ENCODE data around the gene UNC13C.

The UNC13C gene

DNA sequence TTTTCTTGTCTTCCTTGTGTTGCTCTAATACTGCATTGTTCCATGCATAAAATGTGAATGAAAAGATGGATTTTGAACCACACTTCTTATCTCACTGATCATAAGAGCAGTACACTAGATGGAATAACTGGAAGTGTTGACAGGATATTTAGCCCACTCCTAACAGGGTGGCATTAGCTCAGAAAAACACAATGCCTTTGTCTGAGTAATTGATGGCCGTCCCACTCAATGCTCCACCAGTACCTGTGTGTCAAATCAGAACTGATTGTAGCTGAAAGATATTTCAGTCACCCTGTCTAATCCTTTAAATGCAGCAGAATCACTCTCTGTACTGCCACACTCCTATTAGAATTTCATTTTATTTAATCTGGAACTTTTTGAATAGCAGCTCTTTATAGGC, 526.5 kb downstream of the UNC13C start:
- DNase-seq: no peak

DNA sequence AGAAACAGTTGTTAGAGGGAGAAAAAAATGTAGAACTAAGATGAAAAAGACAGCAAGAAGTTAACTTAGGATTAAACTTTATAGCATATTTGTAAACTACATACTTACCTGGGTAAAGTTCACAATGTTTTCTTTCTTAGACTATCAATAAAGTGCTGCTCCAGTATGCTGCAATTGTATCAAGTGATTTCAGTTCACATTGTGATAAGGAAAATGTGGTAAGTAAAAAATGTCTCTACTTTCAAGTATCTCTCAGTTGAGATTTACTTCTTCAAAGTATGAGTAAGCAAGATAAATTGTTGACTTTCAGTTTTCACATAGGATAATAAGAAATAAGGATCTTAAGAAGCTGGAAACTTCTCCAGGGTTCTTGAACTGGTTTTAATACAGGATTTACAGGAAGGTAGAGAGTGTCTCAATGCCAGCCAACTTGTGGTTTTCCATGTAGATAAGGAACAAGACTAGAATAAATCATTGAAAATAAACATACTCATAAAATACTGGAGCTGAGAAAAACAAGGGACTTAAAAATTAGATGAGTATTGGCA, 528.8 kb downstream of the UNC13C start:
- DNase-seq: no peak

DNA sequence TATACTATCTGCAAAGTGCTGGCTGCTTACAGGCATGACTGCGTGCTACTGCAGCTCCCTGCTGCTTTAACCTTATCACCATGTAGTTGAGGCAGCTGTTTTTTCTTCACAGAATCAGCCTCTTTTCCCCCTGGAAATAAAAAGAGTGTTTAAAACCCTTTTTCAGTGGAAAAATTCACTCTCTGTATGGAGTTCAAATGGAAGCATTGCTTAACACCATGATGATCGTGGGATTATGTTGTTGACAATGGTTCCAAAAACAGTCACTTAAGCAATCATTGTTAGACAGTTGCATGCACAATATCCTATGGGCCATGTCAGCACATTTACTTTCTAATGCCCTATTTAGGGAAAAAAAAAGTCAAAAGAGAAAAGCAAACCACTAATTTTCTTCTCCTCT, 536.4 kb downstream of the UNC13C start:
- DNase-seq: no peak

DNA sequence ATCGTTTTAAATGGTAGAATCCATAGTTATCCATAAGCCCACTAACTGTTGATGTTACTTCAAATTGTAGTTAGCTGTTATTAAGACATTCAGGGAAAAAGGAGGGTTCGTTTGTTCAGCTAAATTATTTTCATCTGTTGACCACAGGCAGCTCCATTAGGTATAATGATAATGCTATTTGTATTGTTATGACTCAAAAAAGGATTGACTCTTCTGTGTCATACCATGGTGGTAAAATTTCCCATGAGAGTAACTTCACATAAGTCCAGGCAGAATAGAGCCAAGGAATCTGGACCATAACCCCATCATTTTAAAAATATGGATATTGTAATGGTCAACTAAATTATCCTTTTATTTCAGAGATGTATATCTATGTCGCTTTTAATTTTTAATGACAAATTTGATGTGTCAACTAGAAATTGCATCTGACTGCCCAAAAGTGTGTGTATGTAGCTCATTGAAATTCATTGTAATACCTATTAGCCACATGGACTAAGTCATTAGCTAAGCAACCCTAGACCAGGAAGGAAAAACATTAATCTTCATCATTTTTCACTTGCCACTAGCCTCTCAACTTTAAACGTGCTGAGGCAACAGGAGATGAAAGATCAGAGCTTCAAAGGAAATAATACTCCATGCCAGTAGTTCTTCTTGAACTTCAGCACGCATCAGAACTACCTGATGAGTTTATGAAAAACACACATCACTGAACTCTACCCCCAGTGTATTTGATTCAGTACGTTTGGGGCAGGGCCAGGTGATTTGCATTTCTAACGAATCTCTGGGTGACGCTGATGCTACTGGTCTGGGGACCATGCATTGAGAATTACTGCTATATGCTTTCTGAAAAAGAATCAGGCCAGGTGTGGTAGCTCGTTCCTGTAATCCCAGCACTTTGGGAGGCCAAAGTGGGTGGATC, 537.7 kb downstream of the UNC13C start:
- DNase-seq: no peak

DNA sequence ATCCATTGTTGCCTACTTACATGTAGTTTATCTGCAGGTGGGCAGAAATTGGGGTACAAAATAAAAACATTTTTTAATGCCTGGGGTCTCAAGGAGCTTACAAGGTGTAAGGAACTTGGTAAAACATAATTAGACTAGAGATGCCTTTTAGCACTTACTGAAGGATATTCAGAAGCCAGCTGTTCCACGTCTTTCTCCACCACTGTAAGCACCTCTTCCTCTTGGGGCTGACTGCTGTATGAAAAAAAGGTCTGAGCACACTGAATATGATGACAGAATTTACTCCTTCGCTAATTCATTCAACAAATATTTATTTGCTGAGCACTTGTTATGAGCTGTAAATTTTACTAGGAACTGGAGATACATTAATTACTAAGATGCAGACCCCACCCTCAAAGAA, 539.1 kb downstream of the UNC13C start:
- no peak for DNase-seq

DNA sequence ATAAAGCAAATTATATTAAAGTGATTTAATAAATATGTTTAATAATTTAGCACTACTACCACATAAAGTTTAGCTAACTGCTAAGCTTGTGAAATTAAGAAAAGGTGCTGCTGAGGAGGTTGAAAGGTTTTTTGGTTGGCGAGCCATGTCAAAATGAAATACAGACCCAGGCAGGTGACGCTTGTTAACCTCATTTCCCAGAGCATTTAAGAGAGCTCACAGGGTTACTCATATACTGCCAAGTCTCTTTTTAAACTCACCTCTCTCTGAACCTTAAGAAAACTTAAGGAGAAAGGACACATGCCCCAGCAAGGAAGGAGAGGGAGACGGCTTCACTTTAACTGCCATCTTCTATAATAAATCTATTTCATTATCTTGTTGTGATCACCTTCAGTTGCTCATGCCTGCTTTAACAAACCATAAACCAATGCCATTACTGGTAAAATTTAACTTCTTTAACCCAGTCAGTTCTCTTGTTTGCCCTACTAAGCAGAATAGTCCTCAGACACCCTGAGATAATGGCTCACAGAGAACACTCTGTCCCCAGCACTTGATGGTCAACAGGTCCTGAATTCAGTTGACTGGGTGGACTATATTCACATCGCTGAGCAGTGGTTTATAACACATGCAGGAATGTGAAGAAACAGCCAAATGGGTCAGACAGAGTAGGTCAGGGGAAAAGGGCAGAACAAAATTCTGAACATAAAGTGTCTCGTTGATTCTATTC, 540.1 kb downstream of the UNC13C start:
- DNase-seq: no peak

DNA sequence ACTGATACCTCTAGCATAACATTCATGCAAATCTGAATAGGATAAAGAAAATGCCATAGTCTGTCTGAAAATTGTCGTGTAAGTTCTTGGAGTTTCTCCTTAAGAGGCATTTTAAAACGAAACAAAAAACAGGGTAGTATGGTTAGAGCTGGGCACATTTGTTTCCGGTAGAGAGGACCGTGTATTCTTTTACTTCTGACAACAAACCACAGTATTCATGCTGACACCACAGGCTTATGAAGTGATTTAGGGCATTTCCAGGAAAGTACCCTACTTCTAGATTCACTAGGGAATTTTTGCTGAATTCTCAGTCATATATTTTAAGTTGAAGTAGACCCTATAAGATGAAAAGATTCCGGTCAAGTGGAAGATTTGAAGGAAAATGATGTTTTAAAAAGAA, 541.3 kb downstream of the UNC13C start:
- DNase-seq: no peak

DNA sequence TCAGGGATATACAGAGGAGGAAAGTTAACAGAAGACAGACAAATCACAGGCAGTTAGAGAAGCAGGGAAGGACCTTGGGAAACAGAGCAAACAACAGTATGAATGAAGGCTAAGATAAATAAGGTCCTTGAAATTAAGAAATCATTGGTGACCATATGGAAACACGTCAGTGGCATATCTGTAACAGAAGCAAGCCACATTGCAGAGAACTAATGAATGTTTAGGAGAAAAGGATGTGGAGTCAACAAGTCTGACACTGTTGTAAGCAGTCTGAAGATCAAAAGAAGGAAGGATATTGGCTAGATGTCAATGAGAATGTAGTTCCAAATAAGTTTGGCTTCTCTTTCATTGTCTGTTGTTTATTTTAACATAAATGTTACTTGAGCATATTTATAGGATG, 542.4 kb downstream of the UNC13C start:
- DNase-seq: no peak

DNA sequence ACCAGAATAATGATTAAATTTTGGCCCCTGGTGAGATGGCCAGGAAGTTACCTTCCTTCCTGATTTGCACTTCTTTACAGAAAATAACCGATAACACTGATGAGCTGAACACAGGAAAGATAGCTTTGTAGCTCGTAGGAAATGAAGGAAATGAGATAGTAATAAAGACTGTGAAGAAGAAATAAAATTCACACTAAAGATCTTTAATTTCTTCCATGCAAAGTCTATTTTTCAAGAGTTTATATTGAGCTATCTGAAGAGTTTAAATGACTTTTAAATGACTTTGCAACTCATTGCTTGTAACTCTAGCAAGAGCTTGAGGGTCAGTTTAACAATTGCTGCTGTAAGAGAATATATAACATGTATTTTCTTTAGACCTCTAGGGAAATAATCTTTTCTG, 543.0 kb downstream of the UNC13C start:
- no peak for DNase-seq

DNA sequence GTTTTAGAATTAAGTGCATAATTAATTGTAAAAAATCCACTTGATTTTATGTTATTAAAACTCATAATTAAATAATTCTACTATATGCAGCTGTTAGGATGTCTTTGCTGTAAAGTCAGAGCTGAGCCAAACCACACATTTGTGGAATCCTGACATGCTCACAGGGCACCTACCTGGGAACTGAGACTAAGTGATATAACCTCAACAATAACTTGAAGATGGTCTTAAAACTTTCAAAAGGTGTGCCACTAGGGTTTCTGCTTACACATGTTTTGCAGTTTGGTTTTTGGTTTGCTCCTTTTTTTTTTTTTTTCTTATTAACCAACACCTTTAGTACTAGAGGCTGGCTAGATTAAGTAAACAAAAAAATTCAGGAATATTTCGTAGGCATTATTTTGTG, 549.8 kb downstream of the UNC13C start:
- no peak for DNase-seq

DNA sequence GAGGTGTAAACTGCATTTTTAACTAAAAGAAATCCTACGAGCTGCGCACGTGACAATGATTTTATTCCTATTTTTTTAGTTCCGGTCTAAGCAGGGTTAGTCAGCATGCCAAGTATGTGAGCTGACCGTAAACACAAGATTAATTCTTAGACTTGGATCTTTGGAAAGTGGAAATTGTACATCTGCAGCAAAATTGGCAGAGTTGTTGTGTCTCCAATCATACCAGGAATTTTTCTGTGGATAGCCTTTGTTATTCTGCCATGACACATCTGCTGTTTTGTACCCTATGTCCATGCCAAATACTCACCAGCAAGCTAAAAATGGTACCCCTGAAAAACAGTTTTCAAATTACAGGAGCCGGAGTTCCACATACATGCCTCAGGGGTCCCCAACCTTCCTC, 562.5 kb downstream of the UNC13C start:
- no peak for DNase-seq

DNA sequence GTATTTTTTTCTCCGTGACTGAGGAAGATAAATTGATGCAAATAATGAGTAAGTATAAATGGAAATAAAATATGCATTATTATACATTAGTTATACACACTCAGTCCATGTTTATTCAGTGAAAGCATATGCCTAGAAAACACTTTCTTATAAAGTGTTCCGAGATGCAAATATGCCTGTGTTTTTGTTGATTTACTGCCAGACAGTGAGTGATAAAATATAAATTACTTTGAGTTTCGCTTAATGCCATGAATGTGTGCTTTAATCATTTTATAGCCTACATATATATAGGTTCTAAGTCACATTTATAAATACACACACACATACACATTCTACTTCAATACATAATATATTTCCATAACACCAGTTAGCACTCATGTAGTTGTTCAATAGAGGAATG, 569.2 kb downstream of the UNC13C start:
- no peak for DNase-seq

DNA sequence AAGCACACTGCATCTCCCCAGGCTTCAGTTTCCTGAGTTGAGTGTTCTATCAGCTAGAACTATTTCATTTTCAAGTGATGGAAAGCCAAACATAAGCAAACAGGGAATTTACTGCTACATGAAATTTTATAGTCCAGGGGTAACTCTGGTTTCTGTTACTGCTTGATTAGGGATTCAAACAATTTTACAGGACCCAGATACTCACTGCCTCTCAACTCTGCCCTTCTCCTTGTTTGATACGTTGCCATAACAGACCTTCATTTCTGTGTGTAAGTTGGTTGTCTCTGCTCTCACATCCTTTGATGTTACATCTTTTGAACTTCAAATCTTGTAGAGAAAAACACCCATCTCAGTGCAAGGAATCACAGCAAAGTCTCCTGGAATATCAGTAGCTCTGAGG, 572.7 kb downstream of the UNC13C start:
- no peak for DNase-seq

DNA sequence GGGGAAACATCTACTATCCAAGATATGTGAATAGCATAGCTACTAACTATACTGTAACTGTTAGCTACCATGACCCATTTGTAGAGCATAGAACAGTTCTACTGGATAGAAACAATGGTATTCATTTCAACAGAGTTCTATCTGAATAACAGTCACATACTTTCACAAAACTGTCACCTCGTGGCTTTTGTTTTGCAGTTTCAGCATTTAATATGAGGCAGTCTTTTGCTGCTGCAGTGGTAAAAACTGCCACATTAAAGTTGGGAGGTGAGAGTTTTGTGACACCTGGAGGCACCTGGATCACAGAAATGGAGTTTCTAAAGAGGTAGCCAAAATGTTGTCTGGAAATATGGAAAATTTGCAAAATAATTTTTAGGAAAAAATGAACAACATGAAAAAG, 578.0 kb downstream of the UNC13C start:
- no peak for DNase-seq

DNA sequence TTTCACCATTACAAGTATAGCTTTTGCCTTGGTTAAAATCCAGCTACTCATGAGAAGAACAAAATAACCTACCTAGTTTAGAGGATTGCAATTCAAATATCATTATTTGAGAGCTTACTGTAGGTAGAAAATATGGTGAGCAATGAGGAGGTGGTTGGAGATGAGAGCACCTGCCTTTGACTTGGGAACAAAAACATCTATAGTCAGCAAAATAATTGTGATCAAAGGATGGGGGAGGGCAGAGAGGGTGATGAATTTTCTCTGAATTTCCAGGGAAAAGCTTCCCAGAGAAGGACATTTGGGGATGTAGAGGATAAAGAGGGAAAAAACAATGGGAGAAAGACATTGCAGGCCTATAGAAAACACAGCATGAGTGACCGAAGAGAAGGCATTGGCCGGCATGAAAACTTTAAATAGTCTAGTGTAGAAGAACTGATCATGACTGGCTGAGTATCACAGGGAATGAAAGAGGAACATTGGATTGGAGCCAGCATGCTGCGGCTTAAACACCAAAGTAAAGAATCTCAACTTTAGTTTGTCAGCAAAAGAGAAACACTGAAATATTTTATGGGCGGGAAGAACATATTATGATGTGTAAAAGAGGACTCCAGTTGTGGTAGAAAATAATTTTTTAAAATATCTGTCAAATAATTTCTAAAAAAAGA, 581.3 kb downstream of the UNC13C start:
- DNase-seq: no peak

DNA sequence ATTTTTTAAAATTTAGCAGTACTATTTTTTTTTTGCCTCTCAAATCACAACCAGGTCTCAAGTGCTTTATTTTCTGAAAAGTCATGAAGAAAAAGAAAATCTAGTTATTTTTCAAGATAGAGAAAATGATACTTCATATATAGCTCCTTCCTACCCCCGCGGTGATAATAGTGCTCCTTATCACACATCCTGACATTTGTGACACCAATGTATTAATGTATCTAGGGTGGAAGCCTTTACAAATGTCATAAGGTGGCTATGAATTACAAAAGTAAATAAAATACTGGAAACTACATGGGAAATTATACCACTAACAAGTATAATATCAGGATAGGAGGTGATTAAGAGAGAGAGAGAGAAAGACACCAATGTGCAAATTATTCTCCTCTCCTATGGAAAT, 582.2 kb downstream of the UNC13C start:
- DNase-seq: no peak

DNA sequence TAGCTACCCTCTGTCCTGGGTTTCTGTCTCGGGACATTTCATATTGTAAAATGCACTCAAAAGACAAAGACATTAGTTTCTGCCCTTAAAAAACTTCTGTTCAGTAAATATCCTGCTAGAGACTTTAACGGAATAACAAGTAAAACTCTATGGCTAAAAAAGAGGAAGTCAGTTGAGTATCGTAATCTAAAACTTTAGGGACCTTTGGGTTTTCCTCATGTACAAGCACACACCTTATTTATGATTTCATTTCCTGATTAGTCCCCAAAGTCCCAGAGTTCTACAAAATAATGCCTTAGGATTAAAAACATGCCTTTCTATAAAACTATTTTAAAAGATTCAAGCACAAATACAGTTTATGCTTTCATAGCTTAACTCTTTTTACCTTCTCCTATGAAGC, 585.9 kb downstream of the UNC13C start:
- no peak for DNase-seq

DNA sequence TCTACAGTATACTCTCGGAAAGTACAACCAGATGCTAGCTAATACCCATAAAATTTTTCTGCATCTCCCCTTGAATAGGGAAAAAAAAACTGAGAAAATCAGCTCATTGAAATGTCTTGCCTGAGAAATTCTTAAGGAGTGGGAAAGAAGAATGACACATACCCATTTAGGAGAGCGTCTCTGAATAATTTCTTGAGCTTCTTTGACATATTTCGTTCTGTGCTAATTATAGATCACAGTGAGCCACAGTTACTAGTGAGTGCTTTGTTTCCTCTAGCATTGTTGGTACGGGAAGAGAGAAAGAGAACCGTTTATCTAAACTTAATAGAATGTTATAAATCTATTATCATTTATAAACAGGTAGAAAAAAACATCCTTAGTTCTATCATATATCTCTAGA, 588.4 kb downstream of the UNC13C start:
- DNase-seq: no peak

DNA sequence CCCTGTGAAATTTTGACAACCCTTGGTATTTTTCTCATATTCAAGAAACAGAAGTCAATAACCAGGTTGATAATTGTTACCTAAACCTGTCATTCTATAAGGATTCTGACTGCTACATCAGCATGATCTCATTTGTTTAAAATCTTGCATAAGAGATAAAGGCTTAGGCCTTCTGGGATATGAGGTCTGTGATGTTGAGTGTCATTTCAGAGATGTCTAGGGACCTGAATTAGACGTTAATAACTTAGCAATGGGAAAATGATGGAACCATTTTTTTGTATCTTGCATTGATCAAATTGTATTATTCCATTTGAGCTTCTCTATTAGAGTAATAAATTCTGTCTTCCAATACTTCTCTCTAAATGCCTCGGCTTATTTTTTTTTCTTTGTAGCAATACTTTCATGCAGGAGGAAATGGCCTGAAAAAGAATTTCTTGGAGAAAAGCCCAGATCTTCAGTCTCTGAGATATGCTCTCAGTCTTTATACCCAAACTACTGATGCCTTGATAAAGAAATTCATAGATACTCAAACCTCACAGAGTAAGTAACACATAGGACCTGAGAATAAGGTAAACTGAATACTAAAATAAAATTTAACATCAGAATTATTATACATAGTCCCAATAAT, 589.3 kb downstream of the UNC13C start:
- no peak for DNase-seq

DNA sequence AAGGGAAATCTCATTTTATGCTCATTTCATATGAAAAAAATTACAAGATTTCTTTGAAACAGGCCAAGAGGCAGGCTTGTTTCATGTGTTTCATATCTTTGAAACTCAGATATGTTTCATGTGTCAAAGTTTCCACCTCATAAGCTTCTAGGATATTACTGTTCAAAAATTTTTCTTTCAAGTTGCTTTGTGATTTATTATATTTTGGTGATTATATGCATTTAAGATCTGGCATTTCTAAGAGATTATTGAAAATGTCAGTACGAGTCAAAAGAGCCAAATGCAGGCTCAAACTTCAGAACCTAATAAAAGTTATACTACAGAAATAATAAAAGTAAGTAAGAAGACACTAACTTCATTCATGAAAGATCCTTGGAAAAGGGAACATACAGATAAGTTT, 590.1 kb downstream of the UNC13C start:
- DNase-seq: no peak

DNA sequence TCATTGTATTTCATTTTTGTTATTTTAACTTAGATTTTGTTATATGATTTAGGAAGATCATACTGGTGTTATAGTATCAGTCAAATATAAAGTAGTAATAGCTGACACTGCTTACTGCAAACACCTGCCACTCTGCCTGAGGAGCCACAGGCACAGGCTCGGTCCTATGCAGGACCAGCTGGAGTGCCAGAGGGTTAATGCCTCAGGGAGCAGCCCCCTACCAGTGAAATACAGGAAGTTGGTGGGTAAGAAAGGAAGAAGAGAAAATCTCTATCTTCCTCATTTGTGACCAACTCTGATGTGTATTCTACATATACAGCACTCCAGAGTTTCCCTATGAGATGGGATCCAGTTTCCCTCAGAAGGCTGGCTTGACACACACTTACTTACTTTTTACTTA, 593.3 kb downstream of the UNC13C start:
- no peak for DNase-seq

DNA sequence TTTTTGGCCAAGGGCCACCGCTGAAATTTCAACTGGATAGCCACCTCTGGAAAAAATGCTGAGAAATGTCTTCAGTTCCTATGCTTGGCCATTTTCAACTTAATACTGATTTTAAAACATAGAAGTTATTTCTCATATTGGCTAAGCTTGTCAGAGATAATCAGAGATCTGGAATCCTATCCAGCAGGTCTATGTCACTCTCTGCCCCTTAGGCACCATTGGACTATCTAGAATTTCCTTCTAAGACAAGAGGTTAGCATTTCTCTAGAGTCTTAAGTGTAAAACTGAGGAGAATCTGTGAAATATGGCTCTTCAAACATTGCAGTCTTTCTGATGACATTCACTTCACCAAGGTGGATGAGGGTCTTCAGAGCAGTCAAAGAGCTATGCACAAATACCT, 597.3 kb downstream of the UNC13C start:
- no peak for DNase-seq

DNA sequence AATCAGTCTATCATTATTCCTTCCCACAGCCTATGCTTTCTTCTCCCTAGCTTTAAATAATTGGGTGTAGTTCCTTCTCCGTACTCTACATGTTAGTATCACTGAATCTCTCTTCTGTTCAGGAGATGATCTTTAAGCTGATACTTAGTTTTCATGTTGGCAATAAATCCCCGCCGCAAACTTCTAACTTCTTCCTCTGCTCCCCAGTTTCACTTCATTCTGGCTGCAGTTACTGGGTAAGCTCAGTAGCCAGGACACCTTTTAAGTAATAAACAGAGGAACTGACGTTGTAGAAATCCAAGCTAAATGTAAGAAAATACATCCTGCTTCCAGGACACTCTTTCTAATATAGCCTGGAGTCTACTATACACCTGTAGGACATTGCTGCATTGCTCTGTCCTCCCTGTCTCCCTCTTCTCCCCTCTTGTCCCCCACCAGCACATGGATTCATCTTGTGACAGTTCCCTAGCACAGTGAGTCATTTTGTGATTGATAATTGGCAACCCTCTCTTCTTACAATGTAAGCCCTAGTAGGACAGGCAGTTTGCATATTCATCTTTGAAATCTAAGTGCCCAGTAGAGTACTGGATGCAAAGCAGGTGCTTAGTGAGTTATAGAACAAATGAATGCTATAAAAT, 598.2 kb downstream of the UNC13C start:
- DNase-seq: no peak
